HG03064 (cell line): Measurements from ENCODE around the gene ADGRV1.
"Not testable (repeated sequence)": the region's sequence is repeated elsewhere in the genome, so short reads cannot be mapped to it uniquely, and the experiment has no call there.

Experiments used
- ATAC-seq: cut with Tn5 transposase; IDR thresholded peaks from one replicate; pipeline ENCODE4 v1.9.1; 2021; ENCODE audit warnings: low read depth; ENCODE audit not compliant: unreplicated experiment

The ADGRV1 gene

DNA sequence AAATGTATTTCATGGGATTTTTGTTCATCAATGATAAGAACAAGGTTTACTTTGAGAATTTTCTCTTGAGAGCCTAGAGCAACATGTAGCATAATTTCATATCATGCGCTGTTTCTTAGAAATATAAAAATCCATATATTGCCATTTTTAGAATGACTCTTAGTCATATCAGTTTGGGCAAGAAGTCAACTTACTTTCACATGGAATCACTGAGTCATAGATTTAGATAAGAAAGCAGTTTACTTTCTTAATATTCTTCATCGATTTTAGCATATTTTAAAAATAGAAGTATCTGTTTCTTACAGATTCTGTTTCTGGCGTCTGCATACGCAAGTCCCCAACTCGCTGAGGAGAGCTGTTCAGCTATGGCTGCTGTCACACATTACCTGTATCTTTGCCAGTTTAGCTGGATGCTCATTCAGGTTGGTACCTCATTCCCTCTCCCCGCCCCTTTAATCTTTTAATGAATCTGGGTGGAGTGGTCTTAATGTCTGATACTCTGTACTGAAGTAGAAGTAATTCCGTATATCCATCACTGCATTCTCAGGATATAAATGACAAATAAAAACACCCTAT, 406.6 kb downstream of the ADGRV1 start:
- ATAC-seq = no peak

GRCh38 chr5:90967443-90967842, 408.8 kb downstream of the ADGRV1 start:
- ATAC-seq = no peak

- no peak for ATAC-seq
Observed at GRCh38 chr5:90967851-90968250, 409.3 kb downstream of the ADGRV1 start.

GRCh38 chr5:90968319-90968718, 409.7 kb downstream of the ADGRV1 start:
- ATAC-seq = no peak

GRCh38 chr5:90969945-90970344, 411.3 kb downstream of the ADGRV1 start:
- ATAC-seq = not testable (repeated sequence)

DNA sequence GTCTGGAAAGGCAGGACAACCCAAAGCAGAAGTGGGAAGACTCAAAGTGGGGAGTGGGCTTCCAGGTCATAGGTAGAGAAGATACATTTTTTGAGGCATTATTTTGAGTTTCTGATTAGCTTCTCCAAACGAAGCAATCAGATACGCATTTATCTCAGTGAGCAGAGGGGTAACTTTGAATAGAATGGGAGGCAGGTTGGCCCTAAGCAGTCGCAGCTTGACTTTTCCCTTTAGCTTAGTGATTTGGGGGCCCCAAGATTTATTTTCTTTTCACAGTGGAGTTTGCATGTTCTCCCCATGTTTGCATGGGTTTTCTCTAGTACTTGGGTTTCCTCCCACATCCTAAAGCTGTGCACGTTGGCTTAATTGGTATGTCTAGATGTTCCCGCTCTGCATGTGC, 422.6 kb downstream of the ADGRV1 start:
- no peak for ATAC-seq

DNA sequence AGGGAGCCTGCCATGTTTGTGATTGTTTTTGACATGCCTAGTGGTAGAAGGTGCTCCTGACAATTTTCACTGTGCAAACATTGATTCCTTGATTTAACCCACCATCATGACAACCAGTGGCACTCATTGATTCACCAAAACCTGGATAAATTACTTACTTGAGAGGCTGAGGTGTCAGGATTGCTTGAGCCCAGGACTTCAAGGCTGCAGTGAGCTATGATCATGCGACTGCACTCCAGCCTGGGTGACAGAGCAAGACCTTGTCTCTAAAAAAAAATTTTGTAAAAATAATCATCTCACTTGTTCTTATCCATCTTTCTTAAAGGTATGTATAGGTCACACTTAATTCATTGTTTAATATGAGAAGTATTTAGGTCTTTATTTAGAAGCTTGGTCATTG, 423.2 kb downstream of the ADGRV1 start:
- ATAC-seq = no peak

GRCh38 chr5:90982576-90982975, 424.0 kb downstream of the ADGRV1 start:
- no peak for ATAC-seq

DNA sequence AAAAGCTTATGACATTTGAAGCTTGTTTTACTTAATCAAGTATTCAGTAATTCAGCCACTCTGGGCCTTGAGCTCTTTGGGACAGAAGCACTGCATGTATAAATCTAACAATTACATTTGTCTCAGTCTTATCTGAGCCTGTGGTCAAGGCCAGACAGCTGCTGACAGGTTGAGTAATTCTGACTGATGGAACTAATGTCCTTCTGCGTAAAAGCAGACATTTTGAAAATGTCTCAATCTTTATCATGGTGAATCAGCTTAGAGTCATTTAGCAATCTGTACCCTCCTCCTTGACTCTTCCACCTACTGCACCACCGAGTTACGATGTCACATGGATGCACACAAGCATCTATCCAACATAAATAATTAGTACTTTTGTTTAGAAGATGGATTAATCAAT, 424.6 kb downstream of the ADGRV1 start:
- ATAC-seq = no peak

DNA sequence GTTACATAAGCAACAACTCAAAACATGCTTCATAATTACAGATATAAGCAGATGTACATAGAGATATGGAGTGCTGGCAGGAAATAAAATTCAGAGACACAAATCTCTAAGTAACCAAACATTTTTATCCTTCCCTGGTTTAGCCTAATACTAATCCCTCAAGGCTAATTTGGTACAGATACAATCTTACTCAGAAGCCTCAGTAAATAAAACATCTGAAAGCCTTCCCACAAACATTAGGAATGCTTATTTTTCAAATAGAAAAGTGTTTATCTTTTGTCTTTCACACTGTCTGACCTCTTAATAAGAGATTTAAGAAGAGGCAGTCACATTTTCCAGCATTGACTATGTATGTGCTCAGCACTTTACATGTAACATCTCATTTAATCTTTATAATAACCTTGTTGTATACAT, 425.1 kb downstream of the ADGRV1 start:
- no peak for ATAC-seq

DNA sequence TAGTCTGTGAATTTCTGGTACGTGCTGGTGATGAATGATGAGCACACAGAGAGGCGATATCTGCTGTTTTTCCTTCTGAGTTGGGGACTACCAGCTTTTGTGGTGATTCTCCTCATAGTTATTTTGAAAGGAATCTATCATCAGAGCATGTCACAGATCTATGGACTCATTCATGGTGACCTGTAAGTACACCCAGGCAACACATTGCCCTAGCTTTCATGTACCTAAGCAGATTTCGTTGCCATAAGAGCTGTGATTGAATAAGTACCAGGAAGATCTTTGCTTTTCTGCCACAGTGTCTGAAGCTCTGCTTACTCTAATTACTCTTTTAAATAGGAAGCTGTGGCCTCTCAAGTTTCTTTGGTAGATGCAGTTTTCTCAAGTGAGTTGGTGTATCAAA, 426.7 kb downstream of the ADGRV1 start:
- no peak for ATAC-seq

DNA sequence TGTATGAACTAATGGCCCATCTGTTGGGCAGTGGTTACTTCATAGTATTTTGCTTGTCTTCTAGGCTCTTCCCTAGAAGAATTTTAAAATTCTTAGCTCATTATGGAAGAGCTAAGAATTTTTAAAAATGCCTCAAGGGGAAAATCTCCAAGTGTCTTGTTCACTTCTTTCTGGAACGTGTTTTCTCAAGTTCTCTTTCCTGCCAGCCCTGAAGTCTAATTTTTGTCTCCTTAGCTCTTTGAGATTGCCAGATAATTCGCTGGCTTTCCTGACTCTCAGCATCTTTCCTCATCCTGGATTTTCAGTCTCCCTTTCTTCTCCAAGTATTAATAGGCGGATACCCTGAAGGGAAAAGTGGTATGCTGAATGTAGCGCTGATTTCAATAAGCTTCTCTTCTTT, 429.1 kb downstream of the ADGRV1 start:
- ATAC-seq = no peak

GRCh38 chr5:90991201-90991600, 432.6 kb downstream of the ADGRV1 start:
- no peak for ATAC-seq

DNA sequence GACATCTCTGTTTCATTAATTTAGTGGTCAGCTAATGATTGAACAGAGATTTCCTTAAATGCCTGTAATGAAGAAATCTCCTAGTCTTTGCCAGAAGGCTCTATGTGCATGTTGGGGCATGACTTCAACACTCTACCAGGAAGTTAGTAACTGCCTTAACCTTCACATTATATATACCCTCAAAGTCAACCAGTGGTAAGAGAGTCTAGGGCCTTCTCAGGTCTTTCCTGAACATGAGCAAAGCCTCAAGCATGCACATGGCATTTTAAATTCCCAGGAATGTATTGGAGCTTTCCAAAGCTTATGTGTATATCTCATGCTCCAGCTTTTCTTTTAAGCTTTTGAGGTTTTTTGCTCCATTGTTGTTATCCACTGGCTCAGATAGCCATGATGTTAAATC, 436.2 kb downstream of the ADGRV1 start:
- no peak for ATAC-seq

DNA sequence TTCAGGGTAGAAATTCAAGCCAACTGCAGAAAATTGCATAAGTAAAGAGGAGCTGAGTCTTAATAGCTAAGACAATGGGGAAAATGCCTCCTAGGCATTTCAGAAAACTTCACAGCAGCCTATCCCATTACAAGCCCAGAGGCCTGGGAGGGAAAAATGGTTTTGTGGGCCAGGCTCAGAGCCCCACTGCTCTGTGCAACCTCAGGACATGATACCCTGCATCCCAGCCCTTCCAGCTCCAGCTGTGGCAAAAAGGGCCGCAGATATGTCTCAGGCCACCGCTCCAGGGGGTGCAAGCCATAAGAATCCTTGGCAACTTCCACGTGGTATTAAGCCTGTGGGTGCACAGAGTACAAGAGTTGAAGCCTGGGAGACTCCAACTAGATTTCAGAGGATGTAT, 437.5 kb downstream of the ADGRV1 start:
- ATAC-seq = no peak

GRCh38 chr5:90997082-90997481, 438.5 kb downstream of the ADGRV1 start:
- ATAC-seq = no peak

- ATAC-seq = no peak
Observed at GRCh38 chr5:91000743-91001142, 442.1 kb downstream of the ADGRV1 start.

DNA sequence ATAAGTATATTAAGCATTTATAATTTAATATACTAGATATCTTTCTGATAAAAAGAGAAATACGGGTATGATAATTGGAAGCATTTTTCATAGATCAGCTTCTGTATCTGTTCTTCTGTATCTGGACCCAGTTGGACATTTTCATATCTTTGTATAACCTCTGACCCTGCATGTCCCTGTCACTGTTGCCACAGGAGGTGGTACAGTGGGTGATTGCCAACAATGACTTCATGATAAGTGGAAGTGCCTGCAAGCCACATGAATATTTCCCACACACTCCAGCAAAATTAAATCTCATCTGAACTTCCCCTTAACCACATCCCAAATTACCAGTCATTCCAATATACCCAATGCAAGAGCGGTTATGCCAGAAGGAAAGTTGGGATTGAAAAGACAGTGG, 448.1 kb downstream of the ADGRV1 start:
- ATAC-seq = no peak

- no peak for ATAC-seq
Observed at GRCh38 chr5:91007251-91007650, 448.7 kb downstream of the ADGRV1 start.

GRCh38 chr5:91007780-91008402, 449.3 kb downstream of the ADGRV1 start:
- no peak for ATAC-seq

GRCh38 chr5:91010090-91010489, 451.5 kb downstream of the ADGRV1 start:
- ATAC-seq = no peak

DNA sequence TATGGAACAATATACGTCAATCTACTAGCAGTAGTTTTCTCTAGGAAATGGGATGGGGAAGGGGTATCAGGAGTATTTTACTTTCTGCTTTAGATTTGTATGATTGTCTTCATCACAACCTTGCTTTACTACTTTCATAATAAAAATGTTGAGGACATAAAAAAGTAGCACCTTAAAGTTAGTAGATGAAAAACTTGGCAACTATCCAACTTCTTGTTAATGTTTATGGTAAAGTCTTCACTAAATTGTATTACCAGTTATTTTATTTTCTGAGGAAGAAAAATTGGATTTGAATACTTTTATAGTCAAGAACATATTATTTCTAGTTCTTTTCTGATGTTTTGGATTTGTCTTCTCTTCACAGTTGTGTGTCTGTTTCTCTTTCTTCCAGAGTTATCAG, 452.4 kb downstream of the ADGRV1 start:
- no peak for ATAC-seq

GRCh38 chr5:91012867-91013266, 454.3 kb downstream of the ADGRV1 start:
- not testable (repeated sequence) for ATAC-seq
